Naive thymus-derived CD8-positive, alpha-beta T cell (primary cell): Measurements from ENCODE around the gene JAZF1. TPM values are rescaled to one million over a fixed set of nuclear protein-coding genes. Genes with fewer than 3 reads are reported as not detected.

Experiments used
- ATAC-seq, 2 donors: fragments of 150-1000 bp; cut with Tn5 transposase in 1 of 2; sonication (Bioruptor Pico), chemical (Tn5 transposase) in 1 of 2; 1 replicate in 1 of 2; 2 replicates in 1 of 2; pipeline ENCODE4 v1.10.0; 2021; ENCODE audit warnings: mild to moderate bottlenecking in 2 of 2, moderate library complexity in 2 of 2
- POLR2A ChIA-PET: fragments of 350-600 bp; sonication (Branson Sonifier 250); formaldehyde crosslinking; loops from one replicate; lab custom pipeline; 2021; ENCODE audit warnings: antibody characterized with exemption; lab: Charles Lee
- DNase-seq, 10 donors: peaks; one replicate each; pipeline versions ENCODE4 v3.0.0 to v3.0.0-alpha.2; 2020 to 2022
- H3K27ac Mint-ChIP-seq, 10 donors: one replicate each; pipeline ENCODE4 v1.8.0; 2020 to 2022; ENCODE audit warnings: mild to moderate bottlenecking in 10 of 10, mixed read lengths in 10 of 10, moderate library complexity in 4 of 10, inconsistent platforms in 1 of 10
- H3K27me3 Mint-ChIP-seq, 5 donors: one replicate each; pipeline ENCODE4 v1.8.0; 2021 to 2022; ENCODE audit warnings: mixed read lengths in 5 of 5
- H3K36me3 Mint-ChIP-seq, 3 donors: one replicate each; pipeline ENCODE4 v1.8.0; 2020 to 2022; ENCODE audit warnings: mixed read lengths in 3 of 3, mild to moderate bottlenecking in 2 of 3, inconsistent platforms in 1 of 3
- H3K4me1 Mint-ChIP-seq, 4 donors: one replicate each; pipeline ENCODE4 v1.8.0; 2021 to 2022; ENCODE audit warnings: mixed read lengths in 4 of 4
- H3K4me3 Mint-ChIP-seq, 10 donors: one replicate each; pipeline ENCODE4 v1.8.0; 2020 to 2022; ENCODE audit warnings: mild to moderate bottlenecking in 10 of 10, mixed read lengths in 10 of 10, moderate library complexity in 6 of 10, inconsistent platforms in 1 of 10
- H3K9me3 Mint-ChIP-seq, 9 donors: one replicate each; pipeline ENCODE4 v1.8.0; 2020 to 2022; ENCODE audit warnings: mixed read lengths in 9 of 9, mild to moderate bottlenecking in 3 of 9, inconsistent platforms in 1 of 9, moderate library complexity in 1 of 9
- polyA plus RNA-seq, 3 donors: library from polyadenylated mRNA; unstranded; fragments of 300-500 nt; fragmentation: Illumina TruSeq; gene quantifications; one replicate each; pipeline ENCODE4 v1.2.3, GENCODE V29; 2021
- total RNA-seq, 8 experiments: library from RNA in 2 of 8; stranded (reverse) in 2 of 8; gene quantifications; one replicate each; pipeline ENCODE4 v1.2.3 and lab custom pipeline; 2021 to 2026

The JAZF1 gene
- total and polyA plus RNA-seq, 5 experiments from 2014 or later, result 1.4 to 8.6 (median 3.6) TPM

DNA sequence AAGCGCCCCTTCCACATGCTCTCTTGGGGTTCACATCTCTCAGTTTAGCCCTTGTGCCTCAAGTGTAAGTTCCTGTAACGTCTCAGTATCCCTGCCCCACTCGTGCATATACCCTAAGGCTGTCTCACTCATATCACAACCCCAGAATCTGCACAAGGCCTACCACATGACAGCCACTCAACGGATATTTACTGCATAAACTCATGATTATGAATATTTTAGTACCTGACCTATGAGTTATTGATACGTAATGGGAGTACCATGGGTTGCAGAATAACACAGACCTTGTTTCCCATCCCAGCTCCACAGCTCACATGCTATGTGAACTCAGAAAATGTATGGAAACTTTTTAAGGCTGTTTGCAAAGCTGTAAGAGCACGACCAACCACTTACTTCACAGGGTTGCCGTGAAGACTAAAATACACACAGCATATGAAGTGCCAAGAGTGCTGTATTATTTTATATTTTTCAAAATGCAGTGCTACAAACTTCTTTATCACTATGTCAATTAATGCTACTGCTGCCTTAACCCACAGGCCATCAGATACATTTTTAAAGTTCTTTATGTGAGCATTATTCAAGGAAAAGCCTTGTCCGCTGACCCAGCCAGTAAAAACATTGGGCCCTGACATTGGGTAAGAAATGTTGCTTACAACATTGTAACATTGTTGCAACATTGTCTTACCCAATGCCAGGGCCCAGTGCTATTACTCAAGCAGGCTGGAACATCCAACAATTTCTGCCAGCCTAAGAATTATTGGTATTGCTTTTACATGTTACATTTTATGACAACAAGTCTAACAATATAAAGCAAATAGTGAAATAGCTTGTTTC is 97.2 kb downstream of the JAZF1 start:
- H3K4me1 Mint-ChIP-seq, result peaks cover 0 to 53% (median 5%) of the 10 kb centered on the region in 4 donors
- no peak overlapping the region for H3K27ac Mint-ChIP-seq
- ATAC-seq, result no peak
- H3K36me3 Mint-ChIP-seq, result no peaks in the 10 kb centered on the region
- POLR2A ChIA-PET, result no interaction called here
- H3K4me3 Mint-ChIP-seq, result no peak overlapping the region
- H3K9me3 Mint-ChIP-seq, result no peaks in the 10 kb centered on the region
- no peak for DNase-seq
- H3K27me3 Mint-ChIP-seq, result no peaks in the 10 kb centered on the region

DNA sequence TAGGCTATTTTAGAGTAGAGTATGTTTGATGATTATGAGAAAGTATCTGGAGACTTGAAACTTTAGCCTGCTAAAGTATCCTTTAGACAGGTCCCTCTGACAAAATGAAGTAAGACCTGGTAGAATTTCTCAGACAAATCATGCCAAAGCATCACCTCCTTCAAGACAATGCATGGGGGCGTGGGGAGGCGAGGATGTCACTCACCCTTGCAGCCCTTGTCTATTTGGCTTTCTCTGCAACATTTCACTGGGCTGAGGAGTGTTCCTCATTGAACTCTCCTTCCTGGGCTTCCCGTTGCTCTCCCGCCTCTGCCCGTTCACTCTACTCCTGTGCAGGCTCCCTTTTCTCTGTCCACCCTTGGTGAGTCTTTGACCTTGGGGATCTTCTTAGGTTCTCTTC is 98.5 kb downstream of the JAZF1 start:
- Mint-ChIP-seq H3K27ac (no peak overlapping the region), H3K27me3 (no peaks in the 10 kb centered on the region), H3K9me3 (no peaks in the 10 kb centered on the region), H3K4me3 (no peak overlapping the region), H3K4me1 (peaks cover 0 to 54% (median 4%) of the 10 kb centered on the region in 4 donors), H3K36me3 (no peaks in the 10 kb centered on the region)
- DNase-seq, result no peak
- POLR2A ChIA-PET, result no interaction called here
- ATAC-seq, result no peak

DNA sequence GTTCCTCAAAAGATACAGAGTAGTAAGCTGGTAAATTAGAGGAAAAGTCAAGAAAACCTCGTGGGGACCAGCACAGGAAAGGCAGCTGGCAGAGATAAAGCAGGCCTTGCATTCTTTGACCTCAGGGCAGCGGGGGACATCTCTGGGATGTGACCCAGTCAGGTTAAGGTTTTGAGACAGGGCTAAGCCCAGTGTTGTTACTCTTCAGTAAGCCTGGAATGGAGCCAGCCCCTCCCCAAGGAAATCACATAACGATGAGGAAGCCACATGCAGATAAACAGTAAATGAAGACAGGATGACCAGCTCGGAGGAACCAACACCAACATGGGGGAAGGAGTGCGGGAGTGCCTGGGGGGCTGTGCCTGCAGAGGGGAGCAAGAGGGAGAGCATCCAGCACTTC is 99.6 kb downstream of the JAZF1 start:
- no peak overlapping the region for H3K27ac Mint-ChIP-seq
- DNase-seq (no peak), ATAC-seq (no peak)
- POLR2A ChIA-PET, result interaction anchor here (0.7 kb wide), 1 partner anchor 15 kb away, joined by 3 read pairs; no protein-coding TSS in a partner anchor
- no peaks in the 10 kb centered on the region for H3K27me3 Mint-ChIP-seq
- H3K36me3 Mint-ChIP-seq, result no peaks in the 10 kb centered on the region
- no peaks in the 10 kb centered on the region for H3K9me3 Mint-ChIP-seq
- H3K4me3 Mint-ChIP-seq, result no peak overlapping the region
- peaks cover 0 to 46% (median 4%) of the 10 kb centered on the region in 4 donors for H3K4me1 Mint-ChIP-seq

DNA sequence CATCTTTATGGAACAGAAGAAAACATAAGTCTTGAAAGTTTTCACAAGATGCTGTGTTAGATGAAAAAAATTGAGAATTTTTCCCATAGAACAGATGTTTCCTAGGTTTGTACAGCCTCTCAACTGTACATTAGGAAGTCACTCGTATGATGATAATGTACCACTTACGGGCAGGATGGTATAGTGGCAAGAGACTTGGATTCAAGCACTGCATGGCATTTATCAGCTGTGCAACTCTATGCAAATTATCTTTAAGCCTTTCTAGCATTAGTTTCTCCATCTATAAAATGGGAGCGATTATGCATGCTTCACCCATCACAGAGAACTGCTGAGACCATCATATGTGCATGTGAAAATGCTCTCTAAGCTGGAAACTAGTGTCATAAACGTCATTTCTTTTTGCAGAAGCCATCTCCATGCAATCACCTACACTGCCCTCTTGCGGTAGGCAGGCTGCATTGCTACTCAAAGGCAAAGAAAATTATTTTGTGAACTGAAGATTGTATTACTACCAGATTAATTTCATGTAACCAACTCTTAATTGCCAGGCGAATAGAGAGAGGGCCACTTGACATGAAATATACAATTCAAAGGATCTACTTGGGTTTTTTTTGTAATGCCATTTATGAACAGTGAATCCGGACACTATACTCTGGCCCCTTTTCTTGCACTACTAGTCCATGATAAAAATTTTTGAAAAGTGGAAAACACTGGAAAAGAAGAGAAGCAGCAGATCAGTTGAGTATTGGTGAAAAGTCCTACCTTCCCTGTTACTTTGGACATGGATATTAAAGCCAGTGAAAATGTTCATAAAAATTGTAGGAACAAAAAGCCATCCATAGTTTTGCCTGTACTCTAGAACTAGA is 102.3 kb downstream of the JAZF1 start:
- no peak overlapping the region for H3K27ac Mint-ChIP-seq
- ATAC-seq (peak in 1 of 2 donors; percentile 53), DNase-seq (peak; percentile 4 to 67 (median 33))
- POLR2A ChIA-PET, result no interaction called here
- no peaks in the 10 kb centered on the region for H3K36me3 Mint-ChIP-seq
- H3K9me3 Mint-ChIP-seq, result no peaks in the 10 kb centered on the region
- no peak overlapping the region for H3K4me3 Mint-ChIP-seq
- H3K27me3 Mint-ChIP-seq, result no peaks in the 10 kb centered on the region
- peaks cover 0 to 35% (median 4%) of the 10 kb centered on the region in 4 donors for H3K4me1 Mint-ChIP-seq

- H3K27ac Mint-ChIP-seq, result no peak overlapping the region
- H3K9me3 Mint-ChIP-seq, result no peaks in the 10 kb centered on the region
- H3K4me3 Mint-ChIP-seq, result no peak overlapping the region
- H3K27me3 Mint-ChIP-seq, result no peaks in the 10 kb centered on the region
- peaks cover 0 to 34% (median 4%) of the 10 kb centered on the region in 4 donors for H3K4me1 Mint-ChIP-seq
- DNase-seq (no peak), ATAC-seq (no peak)
- POLR2A ChIA-PET, result no interaction called here
- H3K36me3 Mint-ChIP-seq, result no peaks in the 10 kb centered on the region
Observed at GRCh38 chr7:28077616-28078015, 103.0 kb downstream of the JAZF1 start.

GRCh38 chr7:28076423-28077200 is 104.0 kb downstream of the JAZF1 start:
- ATAC-seq (no peak), DNase-seq (no peak)
- POLR2A ChIA-PET, result no interaction called here
- peaks cover 0 to 34% (median 4%) of the 10 kb centered on the region in 4 donors for H3K4me1 Mint-ChIP-seq
- H3K9me3 Mint-ChIP-seq, result no peaks in the 10 kb centered on the region
- no peaks in the 10 kb centered on the region for H3K27me3 Mint-ChIP-seq
- no peak overlapping the region for H3K27ac Mint-ChIP-seq
- no peaks in the 10 kb centered on the region for H3K36me3 Mint-ChIP-seq
- H3K4me3 Mint-ChIP-seq, result no peak overlapping the region

DNA sequence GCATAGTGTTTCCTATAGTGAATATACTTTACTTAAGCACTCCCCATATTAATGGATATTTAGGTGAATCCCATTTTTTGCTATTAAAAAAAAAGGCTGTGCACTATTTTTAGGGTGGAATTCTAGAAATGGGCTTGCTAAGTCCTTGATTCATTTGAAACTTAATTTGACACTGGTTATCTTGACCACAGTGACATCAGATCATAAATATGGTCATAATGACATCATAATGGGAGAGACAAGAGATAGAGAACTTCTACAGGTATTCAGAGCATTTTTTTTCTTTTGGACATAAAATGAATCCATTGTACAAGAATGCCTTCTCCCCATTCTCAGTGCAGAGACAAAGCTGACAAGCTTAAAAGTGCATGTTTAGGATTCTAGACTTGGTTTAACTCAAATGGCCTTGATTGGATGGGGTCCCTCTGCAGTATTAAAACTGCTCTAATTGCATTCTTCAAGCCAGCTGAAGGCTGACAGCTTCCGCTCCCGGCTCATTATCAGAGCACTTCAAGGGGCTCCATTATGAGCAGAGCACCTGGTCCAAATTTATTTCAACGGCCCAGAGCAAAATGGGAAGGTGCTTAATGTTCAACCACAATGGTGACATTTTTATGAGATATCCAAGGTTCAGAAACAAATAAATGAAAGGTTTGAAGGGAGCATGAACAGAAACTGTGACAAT is 104.8 kb downstream of the JAZF1 start:
- no peaks in the 10 kb centered on the region for H3K27me3 Mint-ChIP-seq
- ATAC-seq, result no peak
- no peak overlapping the region for H3K4me3 Mint-ChIP-seq
- H3K27ac Mint-ChIP-seq, result no peak overlapping the region
- H3K9me3 Mint-ChIP-seq, result no peaks in the 10 kb centered on the region
- no peak for DNase-seq
- H3K36me3 Mint-ChIP-seq, result no peaks in the 10 kb centered on the region
- H3K4me1 Mint-ChIP-seq, result peaks cover 0 to 27% (median under 1%) of the 10 kb centered on the region in 4 donors
- POLR2A ChIA-PET, result no interaction called here

- peak overlapping the region in 1 of 10 donors; percentile 26 for H3K4me3 Mint-ChIP-seq
- peaks cover 0 to 22% (median 0%) of the 10 kb centered on the region in 4 donors for H3K4me1 Mint-ChIP-seq
- POLR2A ChIA-PET, result no interaction called here
- no peak overlapping the region for H3K27ac Mint-ChIP-seq
- DNase-seq (no peak), ATAC-seq (no peak)
- H3K9me3 Mint-ChIP-seq, result no peaks in the 10 kb centered on the region
- H3K36me3 Mint-ChIP-seq, result peaks cover 0 to 2% (median 0%) of the 10 kb centered on the region in 3 donors
- no peaks in the 10 kb centered on the region for H3K27me3 Mint-ChIP-seq
Observed at GRCh38 chr7:28072876-28073514, 107.6 kb downstream of the JAZF1 start.

DNA sequence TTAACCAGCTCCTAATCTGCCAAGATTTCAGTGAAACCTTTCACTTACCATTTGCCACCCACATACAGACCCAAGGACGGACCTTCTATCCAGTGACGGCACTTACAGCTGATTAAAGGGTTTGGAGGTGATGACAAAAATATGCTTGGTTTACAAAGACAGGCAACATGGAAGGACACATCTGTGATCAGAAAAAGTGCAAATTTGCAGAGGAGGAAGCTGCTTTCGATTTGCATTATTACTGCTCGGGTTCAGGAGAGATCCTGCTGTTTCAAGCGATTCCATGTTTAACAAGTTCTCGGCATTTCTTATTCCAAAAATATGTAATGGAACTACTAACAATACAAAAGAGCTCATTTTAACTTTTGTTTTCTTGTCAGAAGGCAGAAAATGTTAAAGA is 109.0 kb downstream of the JAZF1 start:
- Mint-ChIP-seq H3K27ac (no peak overlapping the region), H3K9me3 (no peaks in the 10 kb centered on the region), H3K4me1 (peaks cover 0 to 22% (median 0%) of the 10 kb centered on the region in 4 donors), H3K27me3 (no peaks in the 10 kb centered on the region), H3K4me3 (no peak overlapping the region), H3K36me3 (peaks cover 0 to 2% (median 0%) of the 10 kb centered on the region in 3 donors)
- POLR2A ChIA-PET, result no interaction called here
- ATAC-seq (no peak), DNase-seq (no peak)

DNA sequence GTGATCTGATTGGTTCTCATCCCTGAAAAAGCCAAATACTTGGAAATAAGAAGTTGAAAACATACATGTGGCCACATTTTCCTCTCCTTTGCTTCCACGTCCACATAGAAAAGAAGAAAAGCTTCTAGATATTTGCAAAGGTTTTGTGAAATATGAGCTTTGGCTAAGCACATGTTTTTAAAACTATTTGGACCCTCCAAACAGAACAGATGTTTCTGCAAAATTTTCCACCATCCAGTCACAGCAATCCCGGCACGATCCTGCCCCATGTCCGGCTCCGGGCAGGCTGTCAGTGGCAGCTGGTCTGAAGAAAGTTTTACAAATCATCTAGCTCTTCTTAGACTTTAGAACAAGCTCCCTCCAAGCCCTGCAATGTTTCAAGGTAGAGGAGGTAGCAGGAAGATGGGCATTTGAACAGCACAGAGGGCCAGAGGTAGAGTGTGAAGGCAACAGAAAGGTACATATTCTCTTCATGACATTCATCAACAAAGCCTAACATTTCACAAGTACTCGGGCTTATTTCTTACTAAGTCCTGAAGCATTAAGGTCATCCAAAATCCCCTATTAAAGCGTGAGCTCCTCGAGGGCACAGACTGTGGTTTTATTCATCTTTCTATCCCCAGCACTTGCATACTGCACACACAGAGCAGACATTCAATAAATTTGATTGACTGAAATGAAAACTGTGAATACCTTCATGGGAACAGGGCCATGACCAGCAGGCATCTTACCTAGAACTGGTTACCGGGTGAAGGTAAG is 110.1 kb downstream of the JAZF1 start:
- no peaks in the 10 kb centered on the region for H3K9me3 Mint-ChIP-seq
- peaks cover 0 to 2% (median 0%) of the 10 kb centered on the region in 3 donors for H3K36me3 Mint-ChIP-seq

DNA sequence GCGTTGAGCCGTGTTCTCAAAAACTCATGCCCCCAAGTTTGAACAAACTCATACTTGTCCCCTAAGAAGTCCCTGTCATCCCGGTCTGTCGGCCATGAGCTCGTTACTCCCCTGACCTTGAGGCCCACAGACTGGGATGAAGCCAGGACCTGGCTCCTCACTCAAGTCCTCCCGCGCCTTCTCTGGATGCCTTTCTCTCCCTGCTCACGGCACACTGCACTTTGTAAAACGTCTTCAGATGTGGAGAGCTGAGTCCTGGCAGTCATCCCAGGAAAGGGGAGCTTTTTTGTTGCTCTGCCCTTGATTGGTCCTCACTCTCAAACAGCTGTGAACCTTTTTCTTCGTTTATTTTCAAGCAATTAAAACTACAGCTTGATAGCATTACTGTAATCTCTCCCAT is 110.8 kb downstream of the JAZF1 start:
- ATAC-seq (no peak), DNase-seq (no peak)
- peaks cover 0 to 3% (median 0%) of the 10 kb centered on the region in 5 donors for H3K27me3 Mint-ChIP-seq
- peaks cover 0 to 22% (median 0%) of the 10 kb centered on the region in 4 donors for H3K4me1 Mint-ChIP-seq
- H3K9me3 Mint-ChIP-seq, result no peaks in the 10 kb centered on the region
- peaks cover 0 to 2% (median 2%) of the 10 kb centered on the region in 3 donors for H3K36me3 Mint-ChIP-seq
- no peak overlapping the region for H3K4me3 Mint-ChIP-seq
- H3K27ac Mint-ChIP-seq, result peak overlapping the region in 1 of 10 donors; percentile 79
- POLR2A ChIA-PET, result no interaction called here

More for the DNA sequence above, 110.1 kb downstream of the JAZF1 start:
- no peak for ATAC-seq
- Mint-ChIP-seq H3K4me3 (no peak overlapping the region), H3K27ac (no peak overlapping the region), H3K27me3 (peaks cover 0 to 3% (median 0%) of the 10 kb centered on the region in 5 donors), H3K4me1 (peaks cover 0 to 22% (median 0%) of the 10 kb centered on the region in 4 donors)
- POLR2A ChIA-PET, result no interaction called here
- DNase-seq, result no peak
